ENCODE results near the gene CEPT1.

- TF ChIP-seq TAF1 (IDR thresholded peaks at IDR 0.05; ENCODE audit: low read depth, low read length) (no peak), POLR2A (IDR thresholded peaks at IDR 0.05; ENCODE audit: low read depth, low read length) (no peak), POLR2AphosphoS5 (IDR thresholded peaks at IDR 0.05; ENCODE audit: low read depth, low read length) (no peak)
Measured at GRCh38 chr1:111227851-111228747, 88.1 kb downstream of the CEPT1 start.

Measured in GM12891 (cell line).